NCI-H1105 treated with DMSO at 0.1 percent for 48 hours (cell line): Measurements from ENCODE around the gene HSD17B8.

ENCODE experiments used
- DNase-seq: peaks from one replicate; lab custom pipeline; 2025; lab: John Stamatoyannopoulos, UW

Gene HSD17B8

DNA sequence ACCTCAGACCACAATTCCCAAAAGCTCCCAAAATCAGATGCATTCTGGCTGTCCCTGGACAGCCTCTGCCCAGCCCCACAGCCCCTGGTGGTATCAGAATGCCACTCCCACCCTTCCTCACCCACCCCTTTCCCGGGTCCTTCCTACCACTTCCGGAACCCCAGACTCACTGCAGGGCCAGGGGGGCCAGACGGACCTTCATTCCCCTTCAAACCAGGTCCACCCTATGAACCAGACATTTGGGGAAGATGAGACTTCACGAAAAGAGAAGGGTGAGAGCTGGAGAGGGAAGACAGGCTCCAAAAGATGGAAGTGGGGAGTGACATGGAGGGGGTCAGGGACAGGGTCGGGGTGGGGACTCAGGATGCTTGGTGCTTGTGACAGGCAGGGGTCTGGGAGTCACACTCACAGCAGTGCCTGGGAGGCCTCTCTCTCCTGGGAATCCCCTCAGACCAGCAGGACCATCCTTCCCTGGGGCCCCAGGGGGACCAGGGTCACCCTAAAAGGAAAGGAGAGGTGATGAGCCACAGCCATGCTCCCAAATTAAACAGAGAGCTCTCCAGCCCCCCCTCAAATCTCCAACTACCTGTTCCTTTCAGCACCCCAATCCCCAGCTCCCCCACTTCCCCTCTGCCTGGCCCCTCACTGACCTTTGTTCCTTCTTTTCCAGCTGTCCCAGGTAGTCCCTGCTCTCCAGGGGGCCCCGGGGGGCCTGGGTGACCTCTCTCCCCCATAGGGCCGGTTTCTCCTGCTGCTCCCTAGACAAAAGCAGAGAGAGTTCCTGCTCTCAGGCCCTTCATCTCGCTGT, 32.4 kb upstream of the HSD17B8 start:
- no peak for DNase-seq

DNA sequence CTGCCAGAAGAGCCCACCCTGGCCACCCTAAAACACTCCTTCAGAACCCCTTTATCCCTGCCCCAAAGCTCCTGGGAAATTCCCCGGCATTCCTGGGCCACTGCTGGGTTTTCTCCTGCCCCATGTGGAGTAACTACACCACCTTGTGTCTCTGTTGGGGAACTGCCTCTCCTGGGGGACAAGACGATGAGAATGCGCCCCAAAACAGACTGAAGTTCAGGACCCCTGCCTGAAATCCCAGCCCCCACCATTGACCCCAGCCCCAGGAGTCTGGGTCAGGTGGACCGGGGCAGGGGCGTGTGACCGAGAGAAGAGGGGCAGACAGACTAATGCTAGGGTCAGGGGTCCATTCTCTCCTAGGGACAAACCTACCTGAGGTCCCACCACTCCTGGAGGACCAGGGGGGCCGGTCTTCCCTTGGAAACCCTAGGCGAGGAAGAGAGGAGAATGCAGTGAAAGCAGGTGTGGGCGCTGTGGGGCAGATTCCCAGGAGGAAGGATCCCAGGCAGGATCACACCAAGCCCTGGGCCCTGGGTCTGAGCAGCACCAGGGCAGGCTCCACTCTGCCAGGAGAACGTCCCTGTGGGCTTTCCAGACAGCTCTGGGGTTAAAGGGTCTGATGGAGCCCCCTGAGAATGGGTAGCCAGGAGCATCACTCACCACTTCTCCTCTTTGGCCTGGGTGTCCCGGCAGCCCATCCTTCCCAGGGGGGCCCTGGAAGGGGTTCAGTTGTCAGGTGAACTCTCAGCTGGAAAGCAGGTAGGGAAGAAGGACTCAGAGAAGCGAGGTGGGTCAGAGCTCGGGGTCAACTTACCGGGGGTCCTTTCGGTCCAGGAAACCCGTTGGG, 31.5 kb upstream of the HSD17B8 start:
- no peak for DNase-seq

DNA sequence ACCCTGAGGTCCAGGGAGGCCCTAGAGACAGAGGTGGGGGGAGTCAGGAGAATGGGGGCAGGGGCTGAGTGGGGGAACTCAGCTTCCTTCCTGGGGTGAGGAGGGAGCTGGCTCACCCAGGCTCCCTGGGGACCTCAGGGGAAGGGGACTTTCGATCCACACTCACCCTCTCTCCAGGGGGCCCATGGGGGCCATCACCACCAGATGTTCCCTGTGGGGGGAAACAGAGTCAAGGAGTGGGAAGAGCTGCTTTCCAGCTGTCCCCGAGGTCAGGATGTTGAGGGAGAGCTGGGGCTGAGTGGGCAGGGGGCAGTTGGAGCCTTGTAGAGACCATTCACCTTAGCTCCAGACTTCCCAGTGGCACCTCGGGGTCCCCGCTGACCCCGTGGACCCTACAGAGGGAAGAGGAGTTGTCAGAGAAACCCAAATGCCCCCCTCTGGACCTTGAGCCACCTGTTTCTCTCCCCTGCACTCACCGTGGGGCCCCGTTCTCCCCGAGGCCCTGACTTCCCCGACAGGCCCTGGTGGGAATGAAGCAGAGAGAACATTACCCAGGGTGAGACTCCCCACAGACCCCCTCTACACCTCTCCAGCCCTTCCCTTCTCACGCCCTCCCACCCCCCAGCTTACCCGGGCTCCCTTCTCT, 30.8 kb upstream of the HSD17B8 start:
- DNase-seq: no peak

DNA sequence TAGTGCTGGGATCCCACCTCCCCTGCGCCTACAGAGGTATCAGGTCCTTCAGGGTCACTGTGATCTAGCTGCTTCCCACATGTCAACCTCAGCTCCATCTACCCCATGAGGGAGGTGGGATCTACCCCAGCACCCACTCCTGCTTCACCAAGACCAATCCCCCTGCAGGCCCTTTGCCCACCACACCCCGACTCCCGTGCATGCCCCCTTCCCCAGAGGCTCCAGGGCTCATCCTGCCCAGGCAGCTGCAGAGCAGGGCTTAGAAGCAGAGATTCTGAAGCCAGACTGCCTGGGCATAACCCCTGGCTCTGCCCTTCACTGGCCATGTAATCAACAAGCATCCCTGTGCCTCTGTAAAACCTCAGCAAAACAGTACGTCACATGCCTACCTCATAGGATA, 29.7 kb upstream of the HSD17B8 start:
- no peak for DNase-seq

DNA sequence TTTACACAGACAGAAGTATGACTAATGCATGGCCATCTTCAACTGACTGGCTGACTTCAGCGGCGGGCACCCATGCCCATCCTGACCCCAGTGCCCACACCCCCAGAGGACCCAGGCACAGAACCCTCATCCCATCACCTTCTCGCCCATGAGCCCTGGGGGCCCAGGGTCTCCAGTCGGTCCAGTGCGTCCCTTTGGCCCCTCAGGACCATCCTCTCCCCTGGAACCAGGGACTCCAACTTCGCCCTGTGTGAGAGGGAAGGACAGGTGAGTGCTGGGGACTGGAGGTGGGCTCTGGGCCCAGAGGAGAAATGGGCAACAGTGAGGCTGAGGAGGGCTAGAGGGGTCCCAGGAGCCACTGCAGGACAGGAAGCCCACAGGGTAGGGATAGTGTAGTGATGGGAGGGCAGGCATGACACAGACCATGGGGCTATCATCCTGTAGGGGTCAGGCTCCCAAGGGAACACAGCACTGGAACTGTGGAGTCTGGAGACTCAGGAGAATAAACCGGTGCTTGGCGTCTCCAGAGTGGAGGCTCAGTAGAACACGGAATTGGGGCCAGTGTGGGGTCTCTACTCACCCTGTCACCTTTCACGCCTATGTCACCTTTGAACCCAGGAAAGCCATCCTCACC, 28.9 kb upstream of the HSD17B8 start:
- no peak for DNase-seq

DNA sequence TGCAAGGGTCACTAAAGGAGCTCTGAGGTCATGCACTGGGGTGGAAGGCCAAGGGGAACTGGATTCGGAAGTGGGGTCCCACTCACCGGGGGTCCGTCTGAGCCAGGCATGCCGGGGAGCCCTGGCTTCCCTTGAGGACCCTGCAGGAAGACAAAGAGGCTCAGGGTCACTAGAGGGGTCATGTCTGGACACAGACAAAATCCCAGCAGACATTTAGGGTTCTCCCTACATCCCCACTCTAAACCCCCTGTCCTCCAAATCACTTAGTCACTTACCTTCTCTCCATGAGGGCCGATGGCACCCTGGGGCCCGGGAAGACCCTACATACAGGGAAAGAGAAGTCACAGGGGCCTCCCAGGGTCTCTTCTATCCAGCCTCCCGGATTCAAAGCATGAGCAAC, 27.5 kb upstream of the HSD17B8 start:
- DNase-seq: no peak

DNA sequence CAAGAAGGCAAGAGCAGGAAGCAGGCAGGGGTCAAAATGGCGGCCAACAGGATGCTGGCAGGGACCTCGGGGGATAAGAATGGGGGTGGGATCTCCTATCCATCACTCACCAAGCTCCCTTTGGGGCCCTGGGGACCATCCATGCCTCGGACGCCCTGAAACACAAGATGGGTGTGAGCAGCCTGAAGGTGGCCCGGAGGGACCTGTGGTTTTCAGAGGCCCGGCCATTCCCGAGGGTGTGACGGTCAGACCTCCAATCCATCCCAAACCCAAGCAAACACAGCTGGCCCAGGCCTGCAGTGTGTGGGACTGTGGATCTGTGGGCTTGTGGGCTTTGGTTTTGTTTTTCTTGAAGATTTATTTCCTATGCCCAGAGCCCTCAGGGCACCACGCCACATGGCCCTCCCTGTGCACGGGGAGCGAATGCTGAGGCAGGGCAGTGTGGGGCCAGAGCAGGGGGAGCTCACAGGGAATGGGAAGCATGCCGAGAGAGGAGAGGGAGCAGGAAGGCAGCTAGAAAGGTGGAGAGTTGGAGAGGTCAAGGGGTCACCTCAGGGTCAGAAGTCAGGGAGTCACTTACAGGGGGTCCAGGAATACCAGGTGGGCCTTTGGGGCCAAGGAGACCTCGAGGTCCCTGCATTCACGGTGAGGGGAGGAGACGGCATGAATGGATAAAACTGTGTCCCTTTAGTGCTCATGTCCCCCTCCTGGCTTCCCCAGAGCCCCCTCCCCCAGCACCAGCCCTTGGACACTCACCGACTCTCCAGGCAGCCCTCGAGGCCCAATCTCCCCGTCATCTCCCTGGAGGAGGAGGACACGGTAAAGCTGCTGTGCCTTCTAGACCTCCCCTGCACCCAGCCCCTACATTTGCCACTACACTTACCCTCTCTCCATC, 26.7 kb upstream of the HSD17B8 start:
- DNase-seq: no peak

DNA sequence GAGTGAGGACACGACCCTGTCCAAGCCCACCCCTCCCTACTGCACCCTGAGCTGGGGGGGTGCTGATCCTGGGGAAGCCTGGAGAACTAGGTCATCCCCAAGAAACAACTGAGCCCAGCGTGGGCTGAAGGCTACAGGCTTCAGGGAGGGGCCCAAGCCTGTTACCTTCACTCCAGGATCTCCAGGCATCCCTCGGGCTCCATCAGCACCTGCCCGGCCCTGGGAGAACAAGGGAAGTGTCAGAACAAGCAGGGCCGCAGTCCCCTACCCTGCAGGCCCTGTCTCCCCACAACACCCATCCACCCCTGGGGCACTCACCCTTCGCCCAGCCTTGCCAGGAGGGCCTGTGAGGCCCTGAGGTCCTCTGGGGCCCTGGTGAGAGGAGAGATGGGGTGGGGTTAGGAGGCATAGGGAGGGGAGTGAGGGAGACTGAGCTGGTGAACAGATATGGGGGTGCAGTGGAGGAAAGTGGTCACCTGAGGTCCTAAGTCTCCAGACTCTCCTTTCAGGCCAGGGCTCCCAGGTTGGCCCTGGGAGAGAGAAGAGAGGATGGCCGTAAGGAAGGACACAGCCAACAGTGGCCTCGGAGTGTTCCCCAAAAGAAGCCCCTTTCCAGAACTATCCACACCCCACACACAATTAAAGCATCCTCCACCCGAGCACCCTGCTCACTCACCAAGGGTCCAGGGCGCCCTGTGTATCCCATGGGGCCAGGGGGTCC, 25.5 kb upstream of the HSD17B8 start:
- DNase-seq: no peak

DNA sequence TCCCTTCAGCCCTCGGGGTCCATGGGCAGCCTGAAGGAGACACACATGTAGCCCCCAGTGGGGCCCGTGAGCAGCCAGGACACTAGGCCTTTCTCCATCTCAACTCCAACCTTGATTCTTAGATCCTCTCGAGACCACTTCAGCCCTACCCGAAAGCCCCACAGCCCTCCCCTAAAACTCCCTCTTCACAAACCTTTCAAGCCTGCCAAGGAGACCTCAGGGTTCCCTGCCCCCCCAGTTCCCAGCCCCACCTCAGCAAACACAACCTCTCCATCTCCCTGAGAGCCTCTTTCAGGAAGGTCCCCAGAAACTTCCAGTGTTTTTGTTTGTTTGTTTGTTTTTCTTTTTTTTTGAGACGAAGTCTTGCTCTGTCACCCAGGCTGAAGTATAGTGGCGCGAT, 23.3 kb upstream of the HSD17B8 start:
- no peak for DNase-seq

DNA sequence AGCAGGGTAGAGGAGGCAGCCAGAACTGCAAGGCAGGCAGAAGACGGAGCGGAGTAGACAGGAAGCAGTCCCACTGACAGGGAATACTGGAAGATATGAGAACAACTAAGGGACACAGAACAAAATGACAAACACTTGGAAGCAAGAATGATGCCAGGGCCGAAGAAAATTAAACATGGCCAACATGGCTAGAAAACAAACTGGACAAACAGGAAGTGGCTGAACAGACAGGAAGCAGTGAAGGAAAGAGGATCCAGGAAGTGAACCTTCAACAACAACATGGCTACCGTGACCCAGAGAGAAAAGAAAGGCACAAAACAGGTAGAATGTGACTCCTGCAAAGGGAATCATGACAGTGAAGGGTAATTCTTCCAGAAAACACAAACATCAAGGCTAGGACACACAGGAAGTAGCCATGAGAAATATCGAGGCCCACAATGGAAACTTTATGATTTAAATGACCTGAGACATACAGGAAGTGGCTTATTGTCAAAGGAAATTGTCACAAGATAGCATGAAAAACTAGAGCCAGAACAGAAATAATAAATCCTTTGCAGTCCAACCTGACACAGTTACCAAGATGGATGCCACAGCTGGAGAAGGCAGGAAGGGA, 21.3 kb upstream of the HSD17B8 start:
- no peak for DNase-seq

DNA sequence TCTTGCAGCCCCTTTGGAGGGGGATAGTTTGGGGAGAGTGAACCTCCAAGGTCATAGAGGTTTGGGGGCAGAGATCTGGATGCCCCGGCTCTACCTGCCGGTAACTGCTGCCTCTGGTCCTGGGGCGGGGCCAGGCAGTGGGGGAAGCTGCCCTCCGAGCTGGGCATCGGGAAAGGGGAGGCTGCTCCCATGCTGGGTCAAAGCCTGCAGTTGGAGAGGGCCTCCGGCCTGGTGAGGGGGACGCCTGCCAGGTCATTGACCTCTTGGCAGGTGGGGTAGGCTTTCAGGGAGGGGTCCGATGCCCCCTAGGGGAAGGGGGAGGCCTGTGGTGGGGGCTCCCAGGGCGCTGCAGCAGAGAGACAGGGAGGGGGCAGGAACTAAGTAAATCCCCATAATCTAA, 19.3 kb upstream of the HSD17B8 start:
- no peak for DNase-seq

DNA sequence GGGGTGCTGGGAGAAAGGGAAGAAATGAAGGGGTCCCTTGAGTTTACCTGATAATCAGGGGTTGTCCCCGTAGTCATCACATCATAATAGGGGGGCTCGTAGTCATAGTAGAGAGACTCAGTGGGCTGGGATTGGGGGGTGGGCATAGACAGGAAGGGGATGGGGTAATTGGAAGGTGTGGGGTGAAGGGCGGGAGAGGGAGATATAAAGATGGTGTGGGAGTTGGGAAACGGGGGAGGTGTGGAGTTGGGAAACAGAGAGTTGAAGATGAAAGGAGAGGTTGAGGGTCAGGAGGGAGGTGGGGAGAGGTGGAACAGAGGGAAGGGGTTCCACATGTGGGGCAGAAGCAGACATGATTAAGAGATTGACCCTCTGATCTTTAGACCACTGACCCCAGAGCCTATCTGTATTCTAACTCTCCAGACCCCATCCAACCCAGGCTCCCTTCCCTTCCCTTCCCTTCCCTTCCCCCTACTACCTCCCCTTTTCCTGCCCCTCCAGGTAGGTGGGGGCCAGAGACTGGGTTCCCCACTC, 18.7 kb upstream of the HSD17B8 start:
- DNase-seq: no peak

DNA sequence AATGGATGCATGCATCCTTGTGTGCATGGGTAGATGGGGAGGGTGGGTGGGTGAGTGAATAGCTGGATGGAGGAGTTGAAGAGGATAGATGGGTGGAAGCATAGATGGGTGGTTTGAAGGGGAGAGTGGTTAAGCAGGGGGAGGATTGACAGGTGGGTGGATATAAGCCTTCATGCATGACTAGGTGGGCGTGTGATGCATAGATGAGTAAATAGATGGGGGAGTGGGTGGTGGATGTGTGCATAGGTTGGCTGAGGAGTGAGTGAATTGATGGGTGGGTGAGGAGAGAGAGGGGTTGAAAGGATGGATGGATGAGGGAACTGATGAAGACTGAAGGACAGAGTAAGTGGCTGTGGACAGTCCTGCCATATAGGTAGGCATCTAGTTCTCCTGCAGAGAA, 16.6 kb upstream of the HSD17B8 start:
- DNase-seq: no peak

DNA sequence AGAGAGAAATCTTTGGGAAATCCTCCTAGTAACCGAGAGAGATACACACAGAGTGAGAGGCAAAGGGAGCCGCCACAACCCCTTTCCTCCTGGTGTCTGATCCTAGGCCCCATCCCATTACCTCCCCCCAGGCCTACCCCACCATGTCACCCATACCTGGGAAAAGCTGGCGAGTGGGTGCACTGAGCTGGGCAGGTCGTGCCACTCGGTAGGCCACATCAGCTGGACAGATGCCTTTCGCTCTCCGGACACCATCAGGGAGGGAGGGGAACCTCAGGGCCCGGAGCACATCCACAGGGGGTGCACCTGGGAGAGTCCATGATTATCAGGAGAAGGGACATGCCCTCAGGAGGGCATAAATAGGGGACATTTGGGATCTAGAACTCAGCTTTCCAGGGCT, 15.3 kb upstream of the HSD17B8 start:
- DNase-seq: no peak

DNA sequence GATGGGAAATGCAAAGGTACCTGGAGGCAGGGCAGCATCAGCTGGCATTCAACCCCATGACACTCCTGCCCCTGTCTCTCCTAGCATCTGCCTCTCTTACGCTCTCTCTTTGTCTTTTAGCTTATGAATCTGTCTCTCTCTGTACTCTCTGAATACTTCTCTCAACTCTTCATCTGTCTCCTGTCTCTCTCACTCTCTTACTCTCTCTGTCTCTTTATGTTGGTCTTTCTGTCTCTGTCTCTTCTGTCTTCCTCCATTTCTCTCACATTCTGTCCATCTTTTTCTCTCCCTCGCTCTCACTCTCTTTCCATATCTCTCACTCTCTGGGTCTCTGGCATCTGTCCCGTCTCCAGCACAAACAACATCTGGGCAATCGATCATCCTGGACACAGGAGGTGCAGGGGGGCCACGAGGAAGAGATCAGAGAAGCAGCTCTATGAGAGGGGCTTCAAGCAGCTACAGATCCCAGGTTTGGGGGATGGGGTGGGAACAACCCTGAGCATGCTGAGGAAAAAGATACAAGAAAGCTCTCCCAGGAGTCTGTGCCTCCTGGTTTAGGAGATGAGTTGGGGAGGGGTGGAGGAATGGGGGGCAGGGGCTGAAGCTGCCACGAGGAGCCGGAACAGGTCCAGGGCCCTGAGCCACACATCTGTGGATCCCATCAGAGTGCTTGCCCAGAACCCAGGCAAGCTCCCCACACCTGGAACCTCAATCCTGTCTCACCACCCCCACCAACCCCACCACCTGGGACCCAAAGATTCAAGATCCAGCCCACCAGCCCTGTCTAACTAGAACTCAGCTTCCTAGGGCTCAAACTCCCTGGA, 14.6 kb upstream of the HSD17B8 start:
- DNase-seq: no peak

DNA sequence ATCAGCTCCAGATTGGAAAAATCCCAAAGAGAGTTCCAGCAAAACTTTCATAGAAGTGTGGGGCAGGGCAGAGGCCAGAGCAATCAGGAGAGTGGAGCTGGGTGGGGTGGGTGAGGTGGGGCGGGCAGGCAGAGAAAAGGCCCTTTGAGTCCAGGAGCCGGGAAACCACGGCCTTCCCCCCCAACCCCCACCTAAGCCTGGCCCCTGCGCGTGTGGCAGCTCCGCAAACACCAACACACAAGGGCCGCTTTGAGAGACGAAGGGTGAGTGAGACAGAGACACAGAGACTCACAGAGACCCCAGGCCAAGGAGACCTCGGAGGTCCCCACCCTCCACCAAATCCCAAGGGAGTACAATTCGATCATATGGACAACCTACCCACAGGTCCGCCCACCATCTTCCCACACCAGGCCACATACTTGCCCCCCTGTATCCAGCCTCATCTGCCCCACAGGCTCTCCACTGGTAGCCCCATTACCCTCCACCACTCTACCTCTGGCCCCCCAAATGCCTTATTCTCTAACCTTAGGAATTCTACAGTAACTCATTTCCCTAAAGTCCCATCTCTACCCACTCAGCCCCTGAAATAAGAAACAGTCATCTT, 13.8 kb upstream of the HSD17B8 start:
- no peak for DNase-seq

DNA sequence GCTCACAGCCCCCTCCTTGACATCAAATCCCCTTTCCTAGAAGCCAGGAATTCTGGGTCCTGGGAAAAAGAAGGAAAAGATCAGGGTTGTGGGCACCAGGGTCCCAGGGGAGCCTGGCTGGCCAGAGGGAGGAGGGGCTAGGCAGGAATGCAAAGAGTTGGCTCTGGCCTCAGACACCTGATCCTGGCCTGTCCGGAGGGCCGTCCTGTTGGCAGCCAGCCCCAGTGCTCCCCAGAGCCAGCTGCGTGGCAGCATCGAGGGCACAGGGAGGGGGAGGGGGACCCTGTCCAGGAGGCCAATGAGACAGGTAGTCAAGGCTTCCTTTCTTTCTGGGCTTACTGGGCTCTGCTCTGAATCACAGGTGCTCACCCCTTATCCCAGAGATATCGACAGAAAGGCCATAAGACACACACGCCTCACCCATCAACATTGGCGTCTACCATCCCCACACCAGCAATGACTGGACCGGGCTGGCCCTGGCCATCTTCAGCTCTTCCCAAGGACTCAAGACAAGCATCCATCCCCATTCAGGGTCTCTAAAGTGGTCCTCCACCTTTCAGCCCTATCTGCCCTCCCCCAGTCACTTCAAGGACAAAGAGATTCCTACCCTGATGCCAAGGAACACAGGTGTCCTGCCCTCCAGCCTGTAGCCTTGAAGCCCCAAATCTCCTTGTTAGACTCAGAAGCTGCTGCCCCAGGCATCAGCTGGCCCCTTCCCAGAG, 12.9 kb upstream of the HSD17B8 start:
- DNase-seq: no peak

DNA sequence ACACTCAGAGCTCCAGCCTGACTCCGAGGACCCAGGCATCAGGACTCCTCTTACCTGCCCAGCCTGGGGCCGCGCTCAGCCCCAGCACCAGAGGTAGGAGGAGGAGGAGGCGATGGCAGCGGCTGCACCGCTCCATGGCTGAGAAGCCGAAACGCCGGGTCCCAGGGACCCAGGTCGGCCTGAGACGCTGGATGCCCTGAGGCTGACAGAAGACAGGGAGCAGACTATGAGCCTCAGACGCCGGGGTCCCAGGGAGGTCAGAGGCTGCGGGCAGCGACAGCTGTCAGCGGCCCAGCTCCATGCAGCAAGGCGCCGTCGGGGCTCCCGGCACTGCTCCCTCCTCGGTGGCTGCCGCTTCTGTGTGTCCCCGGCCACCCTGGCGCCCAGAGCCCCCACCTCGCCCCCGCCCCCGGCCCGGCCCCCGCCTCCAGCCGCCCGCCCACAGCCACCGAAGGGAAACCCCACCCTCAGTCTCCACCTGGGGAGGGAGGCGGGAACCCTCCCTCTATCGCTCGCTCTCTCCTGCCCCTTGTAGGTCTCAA, 12.3 kb upstream of the HSD17B8 start, which contains the start of gene COL11A2:
COL11A2 (minus strand) TSS at position 363 of the 542 bp plus-strand sequence; CDS start at position 136, 227 bp downstream.
- DNase-seq: peak; percentile 52
